Ecto neural progenitor cell (in vitro differentiated cells): ENCODE measurements around the gene THBS3.
A peak's percentile ranks its signal among the peaks of the same experiment; 100 is the strongest.
"Not testable (repeated sequence)": the region's sequence is repeated elsewhere in the genome, so short reads cannot be mapped to it uniquely, and the experiment has no call there.

Experiments used
- DNase-seq: peaks from one replicate; pipeline ENCODE4 v3.0.0-alpha.2; 2018; ENCODE audit warnings: low spot score

Gene THBS3

DNA sequence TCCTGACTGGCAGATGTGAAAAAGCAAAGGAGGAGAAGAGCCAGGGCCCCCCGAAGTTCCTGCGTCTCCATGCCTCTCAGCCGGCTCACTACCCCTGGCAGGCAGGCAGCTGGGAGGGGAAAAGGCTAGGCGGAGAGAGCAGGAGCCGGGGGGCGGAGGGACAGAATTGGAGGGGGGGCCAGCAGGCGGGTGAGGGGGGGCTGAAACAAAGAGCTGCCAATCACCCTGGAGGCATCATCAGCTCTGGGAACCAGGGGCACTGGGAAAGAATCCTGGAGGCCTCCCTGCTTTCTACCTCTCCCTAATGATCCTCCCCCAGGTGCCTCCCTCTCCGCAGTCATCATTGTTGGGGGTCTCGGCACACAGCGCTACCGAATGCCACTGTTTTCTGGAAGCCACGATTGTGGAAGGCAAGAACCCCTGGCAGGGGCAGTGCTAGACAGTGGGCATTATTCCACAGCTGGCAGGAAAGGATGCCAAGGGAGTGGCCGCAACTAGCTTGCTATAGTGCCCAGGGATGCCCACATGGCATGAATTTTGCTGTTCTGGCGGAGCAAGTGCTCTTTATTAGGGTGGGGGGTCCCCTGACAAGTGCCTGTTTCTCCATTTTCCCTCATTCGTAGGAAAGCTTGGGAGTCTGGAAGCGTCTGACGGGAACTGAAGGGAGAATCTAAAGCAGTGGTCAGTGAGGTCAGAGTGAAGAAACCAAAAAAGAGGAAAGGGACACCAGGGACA is at the start of gene THBS3:
Gene THBS3, minus strand, starts transcription at position 92 of the 735 bp plus-strand sequence. Its CDS starts 21 bp downstream, at position 71.
- peak; percentile 84 for DNase-seq

DNA sequence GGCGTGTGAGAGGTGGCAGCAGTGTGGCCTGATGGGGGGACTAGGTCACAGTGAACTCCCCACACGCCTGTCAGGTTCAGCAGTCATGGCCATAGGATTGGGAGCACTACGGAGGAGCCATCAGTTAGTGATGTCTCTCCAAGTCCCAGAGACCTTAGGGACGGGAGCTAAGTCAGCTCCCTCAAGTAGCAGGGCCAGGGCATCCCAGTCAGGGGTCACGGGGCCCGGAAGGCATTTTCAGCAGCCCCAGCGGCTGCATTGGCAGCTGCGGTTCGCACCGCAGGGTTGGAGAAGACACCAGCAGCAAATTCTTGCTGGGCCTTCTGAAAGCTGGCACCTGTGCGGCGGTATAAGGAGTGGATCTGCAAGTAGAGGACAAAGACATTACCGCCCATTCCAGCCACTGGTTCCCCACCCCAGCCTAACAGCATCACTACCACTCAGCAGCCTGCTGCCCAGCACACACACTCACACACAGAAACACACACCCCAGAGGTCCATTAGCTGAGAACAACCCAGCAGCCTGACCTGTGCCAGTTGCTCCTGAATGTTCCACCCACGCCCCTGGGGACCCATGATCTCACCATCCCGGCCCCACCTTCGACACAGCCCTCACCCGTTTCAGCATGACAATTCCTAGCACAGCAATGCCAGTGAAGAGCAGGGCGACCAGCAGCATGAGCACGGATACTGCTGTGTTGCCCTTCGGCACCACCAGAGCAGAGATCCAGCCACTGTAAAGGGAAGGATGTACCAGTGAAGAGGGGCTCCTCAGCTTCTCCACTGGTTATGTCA is 48.6 kb upstream of the THBS3 start:
- no peak for DNase-seq

DNA sequence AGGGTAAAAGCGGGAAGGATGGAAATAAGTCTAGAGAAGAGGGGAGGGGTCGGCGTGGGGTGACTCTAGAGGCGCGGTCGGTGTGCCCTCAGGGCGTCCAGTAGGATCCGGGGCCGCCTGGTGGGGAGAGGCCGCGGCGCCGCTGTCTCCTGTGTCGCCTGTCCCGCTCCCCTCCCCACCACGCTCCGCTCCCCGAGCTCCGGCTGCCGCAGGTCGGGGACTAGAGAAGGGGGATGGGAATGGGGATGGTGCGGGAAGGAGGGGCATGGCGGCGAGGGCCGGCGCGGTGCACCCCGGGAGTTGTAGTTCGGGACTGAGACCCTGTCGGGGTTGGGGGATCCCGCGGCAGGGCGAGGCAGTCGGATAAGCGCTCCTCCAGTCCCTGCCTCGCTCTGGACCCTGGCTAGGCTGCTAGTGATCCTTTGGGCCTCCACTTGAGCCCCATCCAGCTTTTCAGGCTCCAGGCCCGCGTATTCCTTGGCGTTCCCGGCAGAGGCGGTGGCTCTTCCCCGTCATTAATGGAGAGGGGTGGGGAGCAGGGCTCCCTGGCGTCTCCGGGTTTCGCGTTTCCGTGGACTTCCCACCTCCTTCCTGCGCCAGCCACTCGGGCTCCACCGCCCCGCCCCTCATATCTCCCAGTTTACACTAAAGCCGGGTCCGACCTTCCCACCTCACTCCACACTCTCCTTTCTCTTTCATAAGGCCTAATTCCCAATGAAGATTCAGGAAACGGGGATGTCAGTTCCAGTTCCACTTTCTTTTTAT is 47.7 kb upstream of the THBS3 start, which contains the start of gene ENTREP3:
Gene ENTREP3, minus strand, starts transcription at position 241 of the 765 bp plus-strand sequence. CDS start 606 bp downstream, outside the sequence.
- peak; percentile 95 for DNase-seq

DNA sequence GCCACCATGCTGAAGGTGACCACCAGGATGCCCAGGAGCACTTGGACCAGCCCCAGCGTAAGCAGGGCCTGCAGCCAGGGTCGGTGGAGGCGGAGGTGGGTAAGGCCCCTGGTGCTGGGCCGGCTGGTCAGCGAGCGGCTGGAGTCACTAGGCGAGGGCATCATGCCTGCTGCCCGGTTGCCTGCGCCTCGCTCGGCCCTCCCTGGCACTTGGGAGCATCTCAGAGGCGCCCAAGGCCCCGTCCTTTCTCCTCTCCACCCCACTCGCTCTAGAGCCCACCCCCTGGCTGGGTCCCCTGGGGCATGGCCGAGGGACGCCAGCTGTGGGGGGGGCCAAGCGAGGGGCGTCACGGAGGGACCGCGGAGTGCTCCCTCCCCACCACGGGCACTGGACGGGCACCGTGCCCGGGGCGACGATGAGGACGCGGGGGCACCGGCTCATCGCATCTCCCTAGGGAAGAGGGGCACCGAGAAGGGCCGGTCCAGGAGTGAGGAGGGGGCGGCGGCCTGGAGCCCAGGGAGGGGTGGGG is 47.1 kb upstream of the THBS3 start:
- DNase-seq: peak; percentile 57

DNA sequence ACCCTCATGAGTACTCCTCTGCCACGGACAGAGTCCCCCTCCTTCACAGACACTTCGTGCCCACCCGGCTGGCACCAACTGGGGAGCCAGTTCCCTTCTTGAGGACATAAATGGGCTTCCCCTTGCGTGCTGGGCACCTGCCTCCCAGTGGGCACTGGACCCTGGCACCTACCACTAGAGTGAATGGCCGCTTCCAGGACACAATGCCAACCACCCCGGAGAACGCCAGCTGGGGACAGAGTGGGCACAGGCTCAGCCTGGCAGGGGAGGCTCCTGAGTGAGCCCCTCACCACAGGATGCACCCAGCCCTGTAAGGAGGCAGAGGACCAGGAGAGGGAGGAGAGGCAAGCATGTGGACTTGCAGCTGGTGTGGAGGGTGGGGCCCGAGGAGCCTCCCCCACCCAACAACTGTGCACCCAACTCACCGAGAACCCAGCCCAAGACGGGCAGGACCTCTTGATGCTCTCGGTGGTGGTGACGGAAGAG is 46.6 kb upstream of the THBS3 start:
- DNase-seq: no peak

DNA sequence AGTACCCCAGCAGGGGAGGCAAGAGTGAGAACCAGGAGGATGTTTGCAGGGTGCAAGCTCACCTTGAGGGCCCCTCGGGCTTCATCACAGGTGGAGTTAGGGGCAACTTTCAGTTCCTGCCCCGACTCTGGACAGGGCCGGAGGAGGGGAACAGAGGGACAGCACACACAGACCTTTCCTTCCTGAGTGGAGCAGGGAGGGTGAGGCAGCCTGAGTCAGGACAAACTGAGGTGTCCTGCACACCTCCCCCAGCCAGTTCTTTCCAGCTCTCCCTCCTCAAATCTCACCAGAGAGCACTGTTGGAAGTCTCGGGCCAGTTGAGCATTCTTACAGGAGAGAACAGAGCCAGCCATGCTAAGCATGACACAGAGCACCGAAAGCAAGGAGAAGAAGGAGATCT is 46.1 kb upstream of the THBS3 start:
- DNase-seq: no peak

DNA sequence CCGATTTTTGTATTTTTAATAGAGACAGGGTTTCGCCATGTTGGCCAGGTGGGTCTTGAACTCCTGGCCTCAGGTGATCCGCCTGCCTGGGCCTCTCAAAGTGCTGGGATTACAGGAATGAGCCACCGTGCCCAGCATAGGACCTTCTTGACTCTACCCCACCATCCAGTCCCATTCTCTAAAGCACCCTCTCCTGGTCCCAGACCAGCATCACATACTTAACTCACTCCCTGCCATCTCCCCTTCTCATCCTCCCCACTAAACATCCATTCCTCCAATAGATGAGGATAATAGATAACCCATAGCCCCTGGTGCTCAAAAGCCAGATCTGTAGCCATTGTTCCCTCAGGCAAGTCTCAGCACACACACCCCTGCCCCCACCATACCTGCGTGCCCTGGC is 45.5 kb upstream of the THBS3 start:
- DNase-seq: no peak

DNA sequence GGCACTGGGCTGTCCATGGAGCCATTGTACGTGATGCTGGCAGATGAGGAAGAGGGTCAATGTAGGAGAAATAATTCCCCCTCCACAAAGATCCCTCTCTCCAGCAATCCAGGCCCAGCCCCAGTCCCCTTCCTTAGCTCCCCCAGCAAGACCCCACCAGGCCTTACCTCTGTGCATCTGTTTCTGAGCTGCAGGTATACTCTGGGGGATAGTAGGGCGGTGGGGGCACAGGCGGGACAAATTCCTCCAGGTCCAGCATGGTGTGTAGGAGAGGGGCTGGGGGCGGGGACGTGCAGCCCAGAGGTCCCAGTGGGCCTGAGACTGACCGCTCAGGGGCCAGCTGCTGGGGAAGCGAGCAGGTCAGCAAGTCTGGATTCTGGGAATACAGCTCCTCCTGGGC is 43.9 kb upstream of the THBS3 start:
- DNase-seq: no peak

DNA sequence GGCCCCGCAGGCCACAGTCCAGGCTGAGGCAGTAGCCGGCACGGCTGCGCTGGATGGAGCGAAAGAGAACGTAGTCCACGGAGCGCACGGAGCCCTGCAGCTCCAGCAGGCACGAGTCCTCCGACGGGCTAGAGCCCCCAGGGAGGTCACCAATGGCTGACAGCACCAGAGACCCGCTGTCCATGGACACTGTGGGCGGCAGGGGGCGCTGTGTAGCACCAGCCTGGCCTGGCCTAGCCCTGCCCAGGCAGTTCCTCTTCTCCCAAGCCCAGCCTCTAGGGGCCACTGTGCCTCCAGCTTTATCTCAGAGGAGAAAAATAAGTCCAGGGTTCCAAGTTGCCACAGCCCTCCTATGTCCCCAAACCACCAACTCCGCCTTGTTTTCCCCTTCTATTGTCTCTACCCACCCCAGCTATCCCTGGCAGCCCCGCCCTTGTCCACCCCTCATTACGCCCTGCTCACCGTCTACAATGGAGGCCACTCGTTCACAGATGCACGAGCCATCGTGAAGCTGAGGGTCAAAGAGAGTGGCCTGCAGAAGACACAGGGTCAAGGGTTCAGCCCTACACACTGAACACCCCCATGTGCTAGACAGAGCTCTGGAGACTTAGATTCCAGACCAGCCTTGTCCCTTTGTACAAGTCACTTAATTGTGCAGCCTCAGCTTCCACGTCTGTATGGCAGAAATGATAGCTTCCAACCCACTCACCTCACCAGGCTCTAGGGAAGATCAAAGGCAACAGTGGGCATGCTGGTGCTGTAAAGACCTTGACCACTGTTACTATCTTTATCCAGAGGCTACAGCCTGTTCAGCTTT is 43.1 kb upstream of the THBS3 start:
- peak; percentile 98 for DNase-seq

DNA sequence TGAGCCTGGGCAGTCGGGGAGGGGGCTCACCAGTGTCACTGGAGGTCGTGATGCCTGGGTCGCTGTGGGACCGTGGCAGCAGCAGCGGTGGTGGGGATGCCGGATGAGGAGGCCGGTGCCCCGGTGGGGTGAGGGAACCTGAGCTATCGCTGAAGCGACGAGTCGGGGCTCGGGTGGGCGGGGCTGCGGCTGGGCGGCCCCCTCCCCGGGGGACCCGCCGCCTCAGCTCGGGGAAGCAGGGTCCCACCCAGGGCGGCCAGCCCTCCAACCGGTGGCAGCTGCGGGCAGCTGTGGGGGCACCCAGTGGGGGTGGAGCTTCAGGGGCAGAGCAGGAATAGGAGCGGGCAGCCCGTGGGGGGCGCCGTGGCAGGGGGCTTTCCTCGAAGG is 42.5 kb upstream of the THBS3 start:
- no peak for DNase-seq

DNA sequence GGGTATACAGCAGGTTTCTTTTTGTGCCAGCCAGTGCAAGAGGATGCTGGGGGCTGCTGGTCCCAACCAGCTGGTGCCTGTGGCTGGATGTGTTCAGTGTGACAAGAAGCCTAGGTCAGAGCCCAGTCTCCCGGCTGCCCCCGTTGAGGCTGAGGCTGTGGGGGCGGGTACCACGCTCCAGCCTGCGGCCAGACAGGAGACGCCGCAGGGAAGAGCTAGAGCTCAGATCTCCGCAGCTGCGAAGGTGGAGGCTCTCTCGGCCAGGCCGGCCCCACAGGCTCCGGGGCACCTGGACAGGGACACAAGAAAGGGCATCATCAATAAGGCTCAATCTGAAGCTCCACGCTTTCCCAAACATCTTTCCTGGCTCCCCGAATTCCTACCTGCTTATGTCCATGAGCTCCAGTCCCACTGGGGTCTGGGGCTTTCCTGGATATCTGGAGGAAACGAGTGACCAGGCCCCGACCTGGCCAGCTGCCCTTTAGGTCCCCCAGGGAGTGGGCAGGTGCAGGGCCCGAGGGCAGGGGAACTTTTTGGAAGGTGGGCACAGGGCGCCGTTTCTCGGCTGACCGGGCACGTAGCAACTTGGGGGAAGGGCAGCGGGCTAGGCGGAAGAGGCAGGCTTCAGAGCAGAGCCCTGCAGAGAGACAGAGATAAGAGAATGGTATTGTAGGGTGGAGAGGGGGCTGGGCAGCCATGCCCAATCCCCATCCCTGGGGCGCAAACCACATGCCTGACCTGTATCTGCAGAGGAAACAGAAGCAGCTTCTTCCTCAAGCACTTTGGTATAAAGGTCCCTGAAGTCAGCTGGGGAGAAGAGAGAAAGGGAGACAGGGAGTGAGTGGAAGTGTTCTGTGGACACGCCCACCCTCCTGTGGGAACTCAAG is 40.2 kb upstream of the THBS3 start:
- no peak for DNase-seq

DNA sequence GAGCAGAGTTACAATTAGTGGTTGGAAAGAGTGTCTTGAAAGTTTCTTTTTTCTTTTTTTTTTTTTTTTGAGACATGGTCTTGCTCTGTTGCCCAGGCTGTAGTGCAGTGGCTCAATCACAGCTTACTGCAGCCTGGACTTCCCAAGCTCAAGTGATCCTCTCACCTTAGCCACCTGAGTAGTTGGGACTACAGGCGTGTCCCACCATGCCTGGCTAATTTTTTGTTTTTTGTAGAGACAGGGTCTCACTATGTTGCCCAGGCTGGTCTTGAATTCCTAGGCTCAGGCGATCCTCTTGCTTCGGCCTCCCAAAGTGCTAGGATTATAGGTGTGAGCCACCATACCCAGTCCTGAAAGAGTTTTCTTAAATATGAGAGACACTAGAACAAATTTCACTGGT is 39.1 kb upstream of the THBS3 start:
- DNase-seq: not testable (repeated sequence)

DNA sequence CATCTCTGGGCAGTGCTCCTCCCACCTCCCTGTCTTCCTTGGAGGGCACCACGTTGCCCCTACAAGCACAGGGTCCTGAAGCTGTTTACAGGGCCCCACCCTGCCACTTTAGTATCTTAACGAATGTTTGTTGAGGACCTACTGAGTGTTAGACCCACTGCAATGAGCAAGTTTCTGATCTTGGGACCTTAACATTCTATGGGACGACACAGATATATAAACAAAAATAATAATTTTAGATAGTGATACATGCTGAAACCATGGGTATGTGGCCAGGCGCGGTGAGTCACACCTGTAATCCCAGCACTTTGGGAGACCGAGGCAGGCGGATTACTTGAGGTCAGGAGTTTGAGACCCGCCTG is 37.4 kb upstream of the THBS3 start:
- DNase-seq: no peak

DNA sequence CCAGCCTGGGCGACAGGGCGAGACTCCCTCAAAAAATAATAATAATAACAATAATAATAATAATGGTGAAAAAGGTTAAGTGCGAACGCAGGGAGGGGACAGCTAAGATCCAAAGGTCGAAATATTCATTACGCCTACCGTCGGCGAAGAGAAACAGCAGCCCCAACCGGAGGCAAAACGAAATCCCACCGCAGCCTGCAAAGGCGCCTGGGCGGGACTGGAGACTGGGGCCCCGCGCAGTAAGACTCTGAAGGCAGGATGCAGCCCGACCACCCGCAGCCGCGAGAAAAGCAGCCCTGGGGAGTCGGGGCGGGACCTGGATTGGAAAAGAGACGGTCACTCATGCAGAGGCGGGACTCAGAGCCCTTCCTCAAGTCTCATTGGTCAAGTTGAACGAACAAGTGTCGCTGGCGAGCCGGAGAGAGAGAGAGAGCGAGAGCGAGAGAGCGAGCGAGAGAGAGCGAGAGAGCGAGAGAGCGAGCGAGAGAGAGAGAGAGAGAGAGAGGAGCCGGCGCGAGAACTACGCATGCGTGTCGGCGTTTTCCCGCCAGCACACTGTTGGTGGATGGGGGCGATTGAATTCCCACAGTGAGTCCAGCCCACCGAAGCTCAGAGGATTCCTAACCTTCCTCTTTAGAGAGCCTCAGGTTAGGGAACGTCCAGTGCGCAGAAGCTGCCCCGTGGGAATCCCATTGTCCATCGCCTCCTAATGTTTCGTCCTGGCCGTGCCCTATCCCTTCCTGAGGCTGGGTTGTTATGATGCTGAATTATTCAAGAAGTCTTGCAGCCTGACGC is 36.9 kb upstream of the THBS3 start:
- peak; percentile 97 for DNase-seq

DNA sequence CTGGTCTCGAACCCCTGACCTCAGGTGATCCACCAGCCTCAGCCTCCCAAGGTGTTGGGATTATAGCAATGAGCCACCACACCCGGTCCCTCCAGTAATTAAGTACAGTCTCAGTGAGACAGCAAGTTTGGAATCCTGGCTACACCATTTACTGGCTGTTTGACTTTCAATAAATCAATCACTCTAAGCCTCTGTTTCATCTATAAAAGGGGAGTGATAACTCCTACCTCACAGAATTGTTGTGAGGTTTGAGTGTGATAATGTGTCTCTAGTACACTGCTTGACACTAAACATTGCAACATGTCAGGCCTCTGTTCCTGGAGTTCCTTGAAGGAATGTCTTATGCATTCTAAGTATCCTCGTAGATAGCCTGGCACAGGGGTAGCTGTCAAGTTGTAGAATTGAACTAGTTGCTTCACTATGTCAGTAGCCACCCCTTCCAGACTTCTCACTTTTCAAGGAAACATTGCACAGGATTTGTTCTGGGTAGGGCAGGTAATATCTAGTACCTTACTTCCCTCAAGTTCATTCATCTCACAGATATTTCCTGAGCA is 35.2 kb upstream of the THBS3 start:
- DNase-seq: no peak

DNA sequence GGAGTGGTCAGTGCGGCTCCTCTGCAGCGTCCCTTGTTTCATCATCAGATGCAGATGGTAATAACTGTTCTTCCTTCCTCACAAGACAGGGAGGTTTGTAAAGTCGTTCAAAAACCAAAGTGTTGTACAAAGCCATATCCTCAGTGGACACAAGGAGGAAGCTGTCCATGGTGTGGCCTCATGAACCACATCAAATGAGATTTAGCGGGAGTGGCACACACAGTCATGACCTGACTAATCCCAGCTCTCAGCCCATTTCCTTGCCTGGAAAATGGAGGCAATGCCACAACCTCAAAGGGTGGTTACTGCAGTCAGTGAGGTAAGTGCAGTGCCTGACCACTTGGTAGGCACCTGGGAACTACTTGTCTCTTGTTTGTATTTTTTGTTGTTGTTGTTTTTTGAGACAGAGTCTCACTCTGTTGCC is 34.2 kb upstream of the THBS3 start:
- DNase-seq: no peak

DNA sequence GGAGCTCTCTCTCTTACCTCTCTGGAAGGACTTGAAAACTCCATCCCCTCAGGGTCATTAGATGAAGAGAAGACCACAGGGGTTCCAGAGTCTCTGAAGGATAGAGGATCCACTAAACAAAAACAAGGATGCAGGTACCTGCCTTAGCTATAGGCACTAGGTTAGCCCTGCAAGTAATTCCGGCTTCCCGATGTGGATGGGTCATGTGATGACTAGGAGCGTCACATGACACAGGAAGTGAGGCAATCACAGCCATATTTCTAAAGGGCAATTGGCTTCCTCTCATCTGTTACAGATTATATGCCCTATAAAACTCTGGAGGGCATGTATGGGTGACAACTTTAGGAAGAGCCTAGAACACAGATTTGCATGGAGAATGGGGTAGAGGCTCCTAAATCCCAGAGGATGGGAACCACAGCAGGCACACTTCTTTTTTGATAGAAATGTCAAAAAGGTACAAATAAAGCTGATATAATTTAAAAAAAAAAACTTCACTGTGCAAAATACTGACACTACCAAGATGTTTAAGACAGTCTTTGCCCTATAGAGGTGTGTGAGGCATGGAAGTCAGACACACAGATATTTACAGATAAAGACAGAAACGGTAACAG is 33.5 kb upstream of the THBS3 start:
- DNase-seq: peak; percentile 75

DNA sequence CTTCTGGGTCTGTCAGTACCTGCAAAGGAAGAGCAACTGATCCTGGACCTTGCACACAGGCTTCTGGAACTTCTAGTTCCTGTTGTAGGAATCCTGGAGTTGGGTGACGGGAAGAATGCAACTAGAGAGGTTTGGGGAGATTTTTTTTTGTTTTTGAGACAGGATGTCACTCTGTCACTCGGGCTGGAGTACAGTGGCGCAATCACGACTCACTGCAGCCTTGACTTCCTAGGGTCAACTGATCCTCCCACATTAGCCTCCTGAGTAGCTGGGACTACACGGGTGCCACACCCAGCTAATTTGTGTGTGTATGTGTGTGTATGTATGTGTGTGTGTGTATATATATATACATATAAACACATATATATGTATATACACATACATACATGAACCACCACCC is 28.8 kb upstream of the THBS3 start:
- DNase-seq: no peak

DNA sequence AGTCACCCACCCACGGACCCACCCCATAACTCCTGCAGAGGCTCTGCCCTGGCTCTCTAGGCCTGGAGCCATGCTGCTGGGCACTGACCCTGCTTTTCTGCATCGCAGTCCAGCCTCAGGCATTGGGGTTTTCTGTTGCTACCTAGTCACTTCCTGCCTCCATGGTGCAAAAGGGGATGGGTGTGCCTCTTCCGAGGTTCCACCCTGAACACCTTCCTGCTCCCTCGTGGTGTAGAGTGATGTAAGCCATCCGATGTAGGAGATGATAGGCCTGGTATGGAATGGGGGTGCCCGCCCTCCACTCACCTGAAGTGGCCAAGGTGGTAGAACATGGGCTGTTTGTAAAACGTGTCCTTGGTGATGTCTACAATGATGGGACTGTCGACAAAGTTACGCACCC is 27.7 kb upstream of the THBS3 start:
- not testable (repeated sequence) for DNase-seq
